ENCODE results near the gene SV2C.

GRCh38 chr5:76152161-76152560 is 69.0 kb downstream of the SV2C start:
- TF ChIP-seq CTCF (IDR thresholded peaks at IDR 0.05) (no peak), POLR2A (IDR thresholded peaks at IDR 0.05) (no peak)
